MG63 (cell line): ENCODE measurements around the gene KREMEN2. TPM values are rescaled to one million over a fixed set of nuclear protein-coding genes. Genes with fewer than 3 reads are reported as not detected.

Experiments used
- DNase-seq: peaks from one replicate; pipeline ENCODE4 v3.0.0-alpha.2; 2020
- H3K27me3 ChIP-seq: fragments of 250-450 bp; sonication (Bioruptor Pico); 2 replicates; pipeline ENCODE4 v1.5.1; 2020; ENCODE audit warnings: mild to moderate bottlenecking, moderate library complexity
- H3K36me3 ChIP-seq: fragments of 250-450 bp; sonication (Bioruptor Pico); 2 replicates; pipeline ENCODE4 v1.5.1; 2020; ENCODE audit warnings: mild to moderate bottlenecking, moderate library complexity
- H3K4me3 ChIP-seq: fragments of 250-450 bp; sonication (Bioruptor Pico); 2 replicates; pipeline ENCODE4 v1.5.1; 2020; ENCODE audit warnings: mild to moderate bottlenecking, moderate library complexity
- H3K9me3 ChIP-seq: fragments of 250-450 bp; sonication (Bioruptor Pico); 2 replicates; pipeline ENCODE4 v1.5.1; 2020; ENCODE audit warnings: mild to moderate bottlenecking, moderate library complexity
- total RNA-seq: library from RNA; depleted of rRNA; stranded (reverse); fragments of >200 nt; shearing (Covaris generic); gene quantifications from 2 replicates; pipeline ENCODE4 v1.2.3, GENCODE V29; 2014; ENCODE audit warnings: low replicate concordance

The KREMEN2 gene
- total RNA-seq, 1 experiment from 2014 or later = 0.26 TPM

DNA sequence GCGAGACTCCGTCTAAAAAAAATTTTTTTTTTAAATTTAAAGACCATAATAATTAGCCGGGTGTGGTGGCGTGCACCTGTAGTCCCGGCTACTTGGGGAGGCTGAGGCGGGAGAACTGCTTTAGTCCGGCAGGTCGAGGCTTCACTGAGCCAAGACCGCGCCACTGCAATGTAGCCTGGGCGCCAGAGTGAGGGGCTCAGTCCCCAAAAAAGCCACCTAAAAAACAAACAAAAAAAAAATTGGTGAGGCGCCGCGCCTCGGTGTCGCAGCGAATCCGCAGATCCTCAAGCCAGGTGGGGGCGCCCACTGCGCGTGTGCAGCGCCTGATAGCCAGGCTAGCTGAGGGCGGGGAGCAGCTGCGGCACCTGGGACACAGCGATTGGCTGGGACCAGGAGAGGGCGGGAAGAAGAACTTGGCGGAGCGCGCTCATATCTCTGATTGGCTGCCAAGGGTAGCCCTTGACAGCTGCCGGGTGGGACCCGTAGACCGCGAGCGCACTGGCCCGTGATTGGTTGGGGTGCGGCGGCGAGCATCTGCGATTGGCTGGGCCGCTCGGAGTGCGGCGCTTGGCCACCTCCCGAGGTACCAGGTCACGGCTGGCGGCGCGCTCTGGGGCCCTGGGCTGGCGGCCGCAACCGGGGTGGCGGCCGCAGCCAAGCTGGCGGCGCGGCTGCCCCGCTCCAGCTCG, 39.7 kb downstream of the KREMEN2 start:
- peak; percentile 100 for DNase-seq
- Histone ChIP-seq H3K4me3 (peak overlapping the region; percentile 33), H3K9me3 (no peaks in the 10 kb centered on the region), H3K36me3 (peaks cover 21% of the 10 kb centered on the region), H3K27me3 (no peaks in the 10 kb centered on the region)

DNA sequence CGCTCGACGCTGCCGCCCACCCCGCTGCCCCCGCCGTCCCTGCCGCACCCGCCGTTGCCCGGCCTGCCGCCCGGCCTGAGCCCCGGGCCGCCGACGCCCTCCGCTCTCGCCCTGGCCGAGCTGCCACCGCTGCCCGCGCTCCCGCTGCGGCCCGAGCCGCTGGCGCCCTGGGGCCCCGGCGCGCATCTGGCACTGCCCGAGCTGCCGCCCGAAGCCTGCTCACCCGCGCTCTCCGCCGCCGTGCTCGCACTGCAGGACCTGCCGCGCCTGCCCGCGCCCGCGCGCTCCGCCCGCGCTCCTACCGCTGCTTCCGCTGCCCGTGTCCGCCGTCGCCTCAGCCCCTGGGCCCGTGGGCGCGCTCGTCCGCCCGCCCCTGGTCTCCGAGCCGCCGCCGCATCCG, 40.2 kb downstream of the KREMEN2 start:
- Histone ChIP-seq H3K27me3 (no peaks in the 10 kb centered on the region), H3K36me3 (peaks cover 21% of the 10 kb centered on the region), H3K4me3 (no peak overlapping the region), H3K9me3 (no peaks in the 10 kb centered on the region)
- peak; percentile 62 for DNase-seq

DNA sequence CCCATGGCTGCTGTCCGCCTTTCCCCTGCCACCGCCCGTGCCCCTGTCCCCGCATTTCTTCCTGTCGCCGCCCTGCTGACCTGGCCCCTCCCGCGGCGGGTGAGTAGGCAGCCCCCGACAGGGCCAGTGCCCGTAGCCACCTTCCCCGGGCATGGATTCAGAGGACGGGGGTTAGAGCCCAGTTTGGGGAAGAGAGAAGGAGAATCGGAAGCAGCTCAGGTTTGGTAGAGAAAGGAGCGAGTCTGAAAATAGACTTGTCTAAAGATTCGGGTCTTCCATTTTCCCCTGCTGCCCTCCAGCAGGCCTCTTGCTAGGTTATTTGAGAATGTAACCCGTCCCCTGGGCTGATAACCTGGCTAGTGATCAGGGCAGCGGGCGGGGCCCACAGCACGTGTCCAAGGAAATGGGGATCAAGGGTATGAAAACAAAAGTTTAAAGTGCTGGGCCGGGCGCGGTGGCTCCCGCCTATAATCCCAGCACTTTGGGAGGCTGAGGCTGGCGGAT, 40.8 kb downstream of the KREMEN2 start:
- H3K4me3 ChIP-seq = peak overlapping the region; percentile 56
- no peaks in the 10 kb centered on the region for H3K9me3 ChIP-seq
- H3K36me3 ChIP-seq = peaks cover 21% of the 10 kb centered on the region
- H3K27me3 ChIP-seq = no peaks in the 10 kb centered on the region
- peak; percentile 78 for DNase-seq

DNA sequence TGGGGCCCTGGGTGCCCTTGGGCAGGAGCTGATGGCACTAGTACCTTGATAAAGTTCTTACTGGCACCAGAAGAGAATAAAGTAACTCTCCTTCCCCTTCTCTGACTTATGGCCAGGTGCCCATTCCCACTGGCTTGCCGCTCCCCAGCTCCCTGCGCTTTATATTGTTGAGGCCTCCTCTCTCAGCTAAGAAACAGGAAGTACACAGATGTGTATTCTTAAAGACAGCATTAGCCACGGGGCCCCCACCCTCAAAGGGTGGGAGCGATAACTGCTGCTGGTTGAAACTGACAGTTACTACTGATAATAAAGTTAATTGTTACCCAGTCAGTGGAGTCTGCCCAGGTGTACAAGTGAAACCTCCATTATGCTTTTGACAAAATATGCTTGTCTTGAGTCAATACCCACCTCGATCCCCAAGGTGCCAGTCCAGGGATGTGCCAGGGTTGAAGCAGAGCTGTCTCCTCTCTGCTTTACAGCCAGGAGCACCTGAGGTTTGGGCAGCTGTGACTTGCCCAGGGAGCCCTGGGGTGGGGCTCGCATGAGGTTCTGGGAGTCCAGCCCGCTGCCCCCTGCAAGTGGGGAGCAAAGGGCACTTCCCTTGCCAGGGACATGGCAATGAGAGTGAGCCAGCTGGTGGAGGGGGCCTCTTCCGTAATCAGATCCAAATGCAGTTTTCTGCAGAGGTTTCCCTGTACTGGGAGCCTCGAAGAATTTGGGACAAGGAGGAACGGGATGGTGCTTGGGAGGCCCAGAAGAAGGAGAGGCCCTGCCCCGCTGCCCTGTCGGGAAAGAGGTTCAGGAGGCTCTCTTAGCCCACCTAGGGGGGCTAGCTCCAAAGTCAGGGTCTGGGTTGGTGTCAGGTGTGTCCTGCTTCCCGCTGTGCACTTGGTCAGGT, 43.2 kb downstream of the KREMEN2 start:
- Histone ChIP-seq H3K4me3 (no peak overlapping the region), H3K27me3 (no peaks in the 10 kb centered on the region), H3K36me3 (peaks cover 13% of the 10 kb centered on the region), H3K9me3 (no peaks in the 10 kb centered on the region)
- no peak for DNase-seq

DNA sequence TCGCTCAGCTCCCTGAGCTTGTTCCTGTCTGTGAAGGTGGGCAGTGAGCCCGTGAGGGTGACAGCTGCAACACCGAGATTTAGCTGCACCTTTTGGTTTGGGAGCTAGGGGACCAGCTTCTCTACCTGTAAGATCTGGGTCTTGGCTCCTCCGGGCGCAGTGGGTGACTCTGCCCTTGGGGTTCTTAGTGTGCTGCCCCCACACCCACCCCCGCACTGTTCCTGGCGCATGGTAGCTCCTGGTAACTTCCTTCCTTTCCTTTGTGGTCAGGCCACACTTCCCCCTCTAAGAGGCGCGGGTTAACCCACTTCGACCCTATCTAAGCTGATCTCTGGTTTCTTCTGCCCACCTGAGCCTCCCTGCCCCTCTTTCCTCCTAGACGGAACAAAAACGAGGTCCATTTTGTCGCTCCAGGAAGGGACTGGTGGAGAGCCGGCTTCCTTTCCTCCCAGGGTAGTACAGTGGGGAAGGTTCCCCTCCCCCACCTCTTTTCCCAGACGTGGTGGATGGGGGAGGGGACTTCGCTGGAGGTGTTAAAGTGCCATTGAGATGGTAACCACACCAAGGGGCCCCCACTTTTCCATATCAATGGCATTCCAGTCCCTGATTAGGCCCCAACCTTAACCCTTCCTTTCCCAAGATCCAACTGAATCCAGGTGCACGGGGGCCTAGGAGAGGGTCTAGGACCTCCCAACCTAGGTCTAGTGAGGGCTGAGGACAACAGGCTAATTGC, 44.0 kb downstream of the KREMEN2 start:
- no peak for DNase-seq

DNA sequence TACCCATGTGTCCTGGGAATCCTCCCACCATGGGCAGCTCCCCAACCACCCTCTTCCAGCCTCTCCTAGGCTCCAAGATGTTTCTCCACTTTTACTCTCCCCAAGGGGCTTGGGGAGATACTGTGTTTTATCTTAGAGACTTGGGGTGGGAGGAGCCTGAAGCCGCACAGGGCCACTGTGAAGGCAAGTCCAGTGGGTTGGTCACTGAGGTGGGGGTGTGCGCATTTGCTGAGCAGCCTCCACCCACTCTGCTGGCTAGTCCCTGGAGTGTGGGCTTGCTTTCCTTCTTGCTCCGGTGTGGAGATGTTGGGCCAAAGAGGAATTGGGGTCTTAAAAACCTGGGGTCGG, 44.6 kb downstream of the KREMEN2 start:
- no peak for DNase-seq
- no peaks in the 10 kb centered on the region for H3K27me3 ChIP-seq
- H3K4me3 ChIP-seq = no peak overlapping the region
- H3K9me3 ChIP-seq = no peaks in the 10 kb centered on the region
- peaks cover 9% of the 10 kb centered on the region for H3K36me3 ChIP-seq

More for the DNA sequence above, 44.0 kb downstream of the KREMEN2 start:
- no peaks in the 10 kb centered on the region for H3K9me3 ChIP-seq
- no peak overlapping the region for H3K4me3 ChIP-seq
- no peaks in the 10 kb centered on the region for H3K27me3 ChIP-seq
- H3K36me3 ChIP-seq = peaks cover 9% of the 10 kb centered on the region

DNA sequence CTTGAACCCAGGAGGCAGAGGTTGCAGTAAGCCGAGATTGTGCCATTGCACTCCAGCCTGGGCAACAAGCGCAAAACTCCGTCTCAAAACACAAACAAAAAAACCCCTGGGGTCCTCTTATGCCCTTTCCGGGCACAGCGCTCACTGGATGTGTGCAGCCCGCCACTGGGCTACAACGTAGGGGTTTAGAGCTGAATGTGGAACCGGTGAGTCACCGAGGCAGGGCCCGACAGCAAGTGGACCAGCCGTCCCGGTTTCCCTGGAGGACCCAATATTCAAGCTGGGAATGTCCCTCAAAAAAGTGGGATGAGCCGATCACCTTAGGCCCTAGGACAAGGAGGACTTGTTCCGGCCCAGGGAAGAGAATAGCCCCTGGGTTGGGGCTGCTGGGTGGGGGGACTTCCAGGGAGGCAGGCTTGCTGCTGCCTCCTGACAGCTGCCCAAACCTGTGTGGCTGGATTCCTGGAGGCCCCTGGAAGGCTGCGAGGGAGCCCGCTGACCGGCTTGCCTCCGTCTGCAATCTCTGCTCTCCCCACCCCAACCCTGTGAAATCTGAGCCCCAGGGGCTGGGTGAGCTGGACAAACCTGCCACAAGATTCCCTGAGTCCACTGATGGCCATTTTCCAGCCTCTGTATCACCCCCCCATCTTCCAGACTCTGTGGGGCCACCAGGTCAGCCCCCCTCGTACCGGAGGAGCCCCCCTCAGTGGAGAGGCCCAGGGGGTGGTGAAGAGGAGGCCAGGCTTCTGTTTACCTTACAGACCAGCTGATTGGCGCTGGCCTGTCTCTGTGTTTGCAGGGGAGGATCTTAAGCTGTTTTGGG, 45.7 kb downstream of the KREMEN2 start:
- no peaks in the 10 kb centered on the region for H3K9me3 ChIP-seq
- DNase-seq = no peak
- no peak overlapping the region for H3K4me3 ChIP-seq
- H3K27me3 ChIP-seq = no peaks in the 10 kb centered on the region
- peaks cover 9% of the 10 kb centered on the region for H3K36me3 ChIP-seq

DNA sequence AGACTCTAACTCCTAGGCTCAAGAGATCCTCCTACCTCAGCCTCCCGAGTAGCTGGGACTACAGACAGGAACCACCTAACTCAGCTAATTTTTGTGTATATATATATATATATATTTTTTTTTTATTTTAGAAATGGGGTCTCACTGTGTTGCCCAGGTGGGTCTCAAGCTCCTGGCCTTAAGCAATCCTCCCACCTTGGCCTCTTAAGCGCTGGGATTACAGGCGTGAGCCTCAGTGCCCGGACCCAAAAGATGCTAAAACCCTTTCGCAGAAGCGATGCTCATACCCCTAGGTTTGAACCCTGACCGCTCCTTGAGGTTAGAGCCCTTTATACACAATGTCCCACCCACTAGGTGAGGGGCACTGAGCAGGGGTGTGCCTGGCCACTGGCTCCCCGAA, 46.4 kb downstream of the KREMEN2 start:
- H3K27me3 ChIP-seq = no peaks in the 10 kb centered on the region
- no peaks in the 10 kb centered on the region for H3K9me3 ChIP-seq
- no peak overlapping the region for H3K4me3 ChIP-seq
- DNase-seq = no peak
- H3K36me3 ChIP-seq = peaks cover 9% of the 10 kb centered on the region

DNA sequence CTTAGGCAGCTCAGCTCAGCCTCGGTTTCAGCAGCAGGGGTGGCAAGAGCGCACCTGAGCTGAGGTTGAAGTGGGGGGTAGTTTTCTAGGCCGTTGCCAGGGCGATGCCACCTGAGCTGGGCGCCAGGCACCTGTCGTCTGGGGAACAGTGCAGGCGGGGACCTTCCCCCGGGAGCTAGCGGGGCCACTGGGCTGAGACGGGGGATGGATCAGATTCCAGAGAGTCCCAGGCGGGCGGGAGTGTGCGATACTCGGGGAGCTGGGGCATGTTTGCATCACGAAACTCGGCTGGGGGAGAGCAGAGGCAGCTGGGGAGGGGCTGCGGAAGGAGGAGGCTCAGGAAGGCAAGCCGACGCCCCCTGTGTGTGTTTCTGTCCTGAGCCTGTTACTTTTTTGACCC, 48.2 kb downstream of the KREMEN2 start:
- no peak for DNase-seq
- no peaks in the 10 kb centered on the region for H3K9me3 ChIP-seq
- H3K4me3 ChIP-seq = no peak overlapping the region
- no peaks in the 10 kb centered on the region for H3K27me3 ChIP-seq
- H3K36me3 ChIP-seq = no peaks in the 10 kb centered on the region; the same call in 1 of the 2 replicates

DNA sequence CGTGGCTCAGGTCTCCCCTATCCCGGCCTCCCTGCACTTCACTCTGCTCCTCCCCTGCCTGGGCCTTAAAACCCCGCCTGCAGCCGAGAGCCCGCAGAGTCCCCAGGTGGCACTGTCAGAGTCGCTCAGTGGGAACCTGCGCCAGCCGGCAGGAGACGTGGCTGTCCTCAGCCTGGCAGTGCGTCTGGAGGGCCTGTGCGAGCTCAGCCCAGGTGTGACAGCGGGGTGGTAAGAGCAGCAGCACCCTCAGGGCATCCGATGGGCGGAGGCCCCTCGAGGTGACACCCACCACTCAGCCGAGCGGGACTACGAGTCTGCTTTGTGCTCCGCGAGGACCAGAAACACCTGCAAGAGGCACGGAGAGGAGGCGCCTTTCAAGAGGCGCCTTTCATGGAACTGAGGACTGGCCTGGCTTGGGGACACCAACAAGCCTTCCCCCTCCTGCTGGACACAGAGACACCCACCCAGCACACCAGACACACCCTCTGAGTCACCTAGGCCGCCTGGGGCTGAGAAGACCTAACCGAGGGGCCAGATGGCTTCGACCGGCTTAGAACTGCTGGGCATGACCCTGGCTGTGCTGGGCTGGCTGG, 48.8 kb downstream of the KREMEN2 start, which contains the start of gene CLDN9:
TSS of gene CLDN9 (plus strand) at position 96 of the 593 bp plus-strand sequence. CDS start at position 536, 440 bp downstream.
- DNase-seq = no peak
- no peaks in the 10 kb centered on the region for H3K27me3 ChIP-seq
- no peak within 1 kb of the TSS for H3K4me3 ChIP-seq
- no peaks in the 10 kb centered on the region for H3K9me3 ChIP-seq
- no peaks in the 10 kb centered on the region; the same call in 1 of the 2 replicates for H3K36me3 ChIP-seq

DNA sequence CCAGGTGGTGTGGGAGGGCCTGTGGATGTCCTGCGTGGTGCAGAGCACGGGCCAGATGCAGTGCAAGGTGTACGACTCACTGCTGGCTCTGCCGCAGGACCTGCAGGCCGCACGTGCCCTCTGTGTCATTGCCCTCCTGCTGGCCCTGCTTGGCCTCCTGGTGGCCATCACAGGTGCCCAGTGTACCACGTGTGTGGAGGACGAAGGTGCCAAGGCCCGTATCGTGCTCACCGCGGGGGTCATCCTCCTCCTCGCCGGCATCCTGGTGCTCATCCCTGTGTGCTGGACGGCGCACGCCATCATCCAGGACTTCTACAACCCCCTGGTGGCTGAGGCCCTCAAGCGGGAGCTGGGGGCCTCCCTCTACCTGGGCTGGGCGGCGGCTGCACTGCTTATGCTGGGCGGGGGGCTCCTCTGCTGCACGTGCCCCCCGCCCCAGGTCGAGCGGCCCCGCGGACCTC, 49.4 kb downstream of the KREMEN2 start:
- Histone ChIP-seq H3K36me3 (no peaks in the 10 kb centered on the region; the same call in 1 of the 2 replicates), H3K27me3 (no peaks in the 10 kb centered on the region), H3K4me3 (no peak overlapping the region), H3K9me3 (no peaks in the 10 kb centered on the region)
- no peak for DNase-seq

DNA sequence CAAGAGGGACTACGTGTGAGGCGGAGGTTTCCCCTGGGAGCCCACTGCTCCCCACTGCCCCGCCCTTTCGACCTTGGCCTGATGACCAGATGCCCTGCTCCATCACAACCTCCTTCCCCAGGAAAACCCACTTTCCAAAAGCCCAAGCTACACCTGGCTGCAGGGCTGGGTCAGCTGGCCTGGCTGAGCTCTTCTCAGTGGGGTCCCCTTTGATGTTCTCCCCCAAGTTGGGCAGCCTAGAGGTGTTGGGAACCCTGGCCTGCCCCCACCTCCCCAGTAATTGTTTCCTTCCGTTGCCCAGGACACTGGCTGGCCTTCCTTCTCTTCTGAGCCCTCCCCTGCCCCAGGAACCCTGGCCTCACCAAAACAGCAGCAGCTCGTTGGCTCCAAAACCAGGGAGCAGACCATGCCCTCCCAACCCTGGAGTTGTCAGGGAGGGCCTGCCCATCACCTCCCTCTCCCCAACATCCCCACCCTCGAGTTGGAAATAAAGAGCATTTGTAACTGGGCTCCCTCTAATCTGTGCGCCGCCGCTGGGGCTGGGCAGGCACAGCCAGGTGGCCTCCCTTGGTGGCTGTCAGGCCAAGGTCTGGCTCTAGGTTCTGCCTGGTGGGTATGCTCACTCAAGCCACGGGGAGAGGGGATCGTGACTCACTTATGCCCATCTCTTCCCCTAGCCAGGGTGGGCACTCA, 50.1 kb downstream of the KREMEN2 start:
- H3K9me3 ChIP-seq = no peaks in the 10 kb centered on the region
- H3K36me3 ChIP-seq = no peaks in the 10 kb centered on the region
- DNase-seq = no peak
- no peak overlapping the region for H3K4me3 ChIP-seq
- no peaks in the 10 kb centered on the region for H3K27me3 ChIP-seq

DNA sequence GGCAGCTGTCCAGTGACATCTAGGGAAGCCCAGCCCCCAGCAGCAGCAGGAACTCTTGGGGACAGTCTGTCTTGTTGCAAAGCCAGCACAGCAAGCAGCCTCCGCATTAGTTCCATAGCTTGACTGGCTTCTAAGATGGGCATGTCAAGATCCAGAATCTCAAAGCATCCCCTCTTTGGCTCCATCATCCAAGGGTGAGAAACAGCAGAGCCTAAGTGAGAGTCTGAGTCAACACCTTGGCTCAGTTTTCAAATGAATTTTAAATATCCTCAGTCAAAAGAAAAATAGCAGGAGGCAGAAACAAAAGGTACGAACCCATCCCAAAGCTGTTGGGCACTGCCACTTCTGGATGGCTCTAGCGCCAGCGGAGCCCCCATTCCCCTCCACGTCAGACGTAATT, 50.9 kb downstream of the KREMEN2 start:
- DNase-seq = no peak
- Histone ChIP-seq H3K36me3 (no peaks in the 10 kb centered on the region), H3K27me3 (no peaks in the 10 kb centered on the region), H3K4me3 (no peak overlapping the region), H3K9me3 (no peaks in the 10 kb centered on the region)

DNA sequence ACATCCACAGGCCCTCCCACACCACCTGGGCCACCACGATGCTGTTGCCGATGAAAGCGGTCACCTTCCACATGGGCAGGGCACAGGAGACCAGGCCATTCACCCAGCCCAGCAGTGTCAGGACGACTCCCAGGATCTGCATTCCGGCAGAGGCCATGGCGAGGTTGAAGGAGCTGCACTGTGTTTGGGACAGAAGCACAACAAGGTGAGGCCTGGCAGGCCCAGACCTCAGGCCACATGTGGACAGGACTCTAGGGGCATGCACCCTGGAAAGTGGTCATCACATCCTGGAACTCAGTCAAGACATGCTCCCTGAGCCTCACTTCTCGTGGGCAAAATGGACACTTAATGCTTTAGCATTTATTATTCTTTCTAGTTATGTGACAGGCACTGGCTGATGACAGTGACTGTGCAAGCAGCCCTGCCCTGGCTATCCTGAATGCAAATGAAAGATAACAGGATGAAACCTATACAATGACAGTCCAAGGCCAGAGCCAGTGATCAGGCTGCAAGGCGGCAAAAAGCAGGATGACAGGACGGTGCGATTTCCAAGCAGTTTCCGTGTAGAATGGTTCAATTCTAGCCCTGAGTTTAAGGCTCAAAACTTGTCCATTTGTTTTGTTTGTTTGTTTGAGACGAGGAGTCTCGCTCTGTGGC, 51.9 kb downstream of the KREMEN2 start:
- H3K27me3 ChIP-seq = no peaks in the 10 kb centered on the region
- DNase-seq = no peak
- no peaks in the 10 kb centered on the region for H3K9me3 ChIP-seq
- peaks cover 5% of the 10 kb centered on the region for H3K36me3 ChIP-seq
- no peak overlapping the region for H3K4me3 ChIP-seq

DNA sequence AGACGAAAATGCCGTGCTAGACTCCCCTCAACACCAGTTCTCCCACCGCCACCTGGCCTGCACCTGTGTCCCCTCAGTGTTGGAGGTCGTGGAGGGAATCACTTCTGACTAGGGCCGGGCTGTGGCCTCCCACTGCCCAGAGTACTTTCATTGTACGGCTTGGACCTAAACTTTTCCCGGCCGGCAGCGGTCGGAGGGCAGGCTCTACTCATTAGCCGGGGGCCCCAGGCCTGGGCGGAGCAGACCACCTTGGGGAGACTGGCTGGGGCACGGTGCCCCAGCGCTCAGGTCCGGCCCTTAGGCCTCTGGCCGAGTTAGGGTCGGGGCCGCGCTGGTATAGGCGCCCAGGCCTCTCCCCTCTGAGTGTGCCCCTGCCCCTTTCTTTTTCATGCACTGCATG, 53.3 kb downstream of the KREMEN2 start:
- H3K36me3 ChIP-seq = peaks cover 16% of the 10 kb centered on the region
- no peaks in the 10 kb centered on the region for H3K27me3 ChIP-seq
- no peak overlapping the region for H3K4me3 ChIP-seq
- no peaks in the 10 kb centered on the region for H3K9me3 ChIP-seq
- no peak for DNase-seq
